GM19463 (cell line): ENCODE results near the gene DTNBP1.
"Not testable (repeated sequence)": the region's sequence is repeated elsewhere in the genome, so short reads cannot be mapped to it uniquely, and the experiment has no call there.

Source experiments
- ATAC-seq: cut with Tn5 transposase; IDR thresholded peaks from one replicate; pipeline ENCODE4 v1.9.1; 2021; ENCODE audit warnings: mild to moderate bottlenecking, moderate library complexity; ENCODE audit not compliant: unreplicated experiment

Gene DTNBP1

GRCh38 chr6:15668918-15669317, 6.1 kb upstream of the DTNBP1 start:
- no peak for ATAC-seq

GRCh38 chr6:15666896-15667295, 4.1 kb upstream of the DTNBP1 start:
- not testable (repeated sequence) for ATAC-seq

GRCh38 chr6:15665237-15665636, 2.4 kb upstream of the DTNBP1 start:
- ATAC-seq, result no peak

- ATAC-seq, result no peak
Observed at GRCh38 chr6:15663130-15663871, 473 bp upstream of the DTNBP1 start.

- no peak for ATAC-seq
Observed at GRCh38 chr6:15661853-15662325, 939 bp downstream of the DTNBP1 start.

GRCh38 chr6:15659181-15659580, 3.6 kb downstream of the DTNBP1 start:
- no peak for ATAC-seq

- no peak for ATAC-seq
Observed at GRCh38 chr6:15658181-15658744, 4.6 kb downstream of the DTNBP1 start.

GRCh38 chr6:15657290-15657689, 5.5 kb downstream of the DTNBP1 start:
- ATAC-seq, result no peak

GRCh38 chr6:15656145-15656544, 6.7 kb downstream of the DTNBP1 start:
- ATAC-seq, result no peak

GRCh38 chr6:15654250-15654649, 8.6 kb downstream of the DTNBP1 start:
- no peak for ATAC-seq

- peak; percentile 54 for ATAC-seq
Observed at GRCh38 chr6:15653581-15653980, 9.2 kb downstream of the DTNBP1 start.

- ATAC-seq, result not testable (repeated sequence)
Observed at GRCh38 chr6:15650004-15650559, 12.7 kb downstream of the DTNBP1 start.

- ATAC-seq, result no peak
Observed at GRCh38 chr6:15644904-15645303, 17.9 kb downstream of the DTNBP1 start.

- no peak for ATAC-seq
Observed at GRCh38 chr6:15643542-15643941, 19.3 kb downstream of the DTNBP1 start.

- ATAC-seq, result no peak
Observed at GRCh38 chr6:15642276-15642675, 20.6 kb downstream of the DTNBP1 start.

GRCh38 chr6:15638373-15638772, 24.5 kb downstream of the DTNBP1 start:
- no peak for ATAC-seq

GRCh38 chr6:15631432-15631831, 31.4 kb downstream of the DTNBP1 start:
- ATAC-seq, result no peak

GRCh38 chr6:15630202-15630601, 32.6 kb downstream of the DTNBP1 start:
- no peak for ATAC-seq

- ATAC-seq, result no peak
Observed at GRCh38 chr6:15629487-15629886, 33.3 kb downstream of the DTNBP1 start.

- no peak for ATAC-seq
Observed at GRCh38 chr6:15628499-15629131, 34.2 kb downstream of the DTNBP1 start.

- no peak for ATAC-seq
Observed at GRCh38 chr6:15627821-15628220, 35.0 kb downstream of the DTNBP1 start.
